ENCODE measurements around the gene DDX56.

- no peak for TF ChIP-seq CTCF (conservative IDR thresholded peaks at IDR 0.05; ENCODE audit: low read length)
- TF ChIP-seq EZH2phosphoT487 (IDR thresholded peaks at IDR 0.05; ENCODE audit: borderline replicate concordance): no peak
Measured at GRCh38 chr7:44555350-44555749, 18.4 kb downstream of the DDX56 start.
